K562 (cell line): ENCODE measurements around the gene LILRB3. TPM values are rescaled to one million over a fixed set of nuclear protein-coding genes. Genes with fewer than 3 reads are reported as not detected.

ENCODE experiments used
- ATF1 ChIP-seq, 2 experiments: fragments of 450-650 bp in 1 of 2; IDR thresholded peaks; 2 replicates each; pipeline ENCODE4 v1.6.1; 2016; ENCODE audit warnings: missing compliant biosample characterization in 1 of 2, missing genetic modification characterization in 1 of 2
- CBFA2T3 ChIP-seq: fragments of 450-650 bp; IDR thresholded peaks from 2 replicates; pipeline ENCODE4 v1.6.1; 2017
- FOSL1 ChIP-seq: fragments of 200-800 bp; sonication (Bioruptor generic); conservative IDR thresholded peaks from 2 replicates; pipeline ENCODE4 v1.6.1; 2016; ENCODE audit warnings: missing genetic modification characterization, missing compliant biosample characterization
- FOXA3 ChIP-seq, 2 experiments: fragments of 450-650 bp in 1 of 2; sonication (generic) in 1 of 2; formaldehyde crosslinking; IDR thresholded peaks in 1 of 2; conservative IDR thresholded peaks in 1 of 2; 2 replicates each; pipeline versions ENCODE4 v1.4.0 to v1.8.0; 2020 to 2022; ENCODE audit warnings: mild to moderate bottlenecking in 2 of 2, missing genetic modification reagents in 1 of 2
- FOXJ2 ChIP-seq: fragments of 200-800 bp; sonication (Bioruptor generic); IDR thresholded peaks from 2 replicates; pipeline ENCODE4 v1.6.1; 2016; ENCODE audit warnings: missing genetic modification characterization, missing compliant biosample characterization
- GABPB1 ChIP-seq: sonication (generic); formaldehyde crosslinking; IDR thresholded peaks from 2 replicates; pipeline ENCODE4 v1.8.0; 2022; ENCODE audit warnings: mild to moderate bottlenecking, missing genetic modification reagents
- HDAC2 ChIP-seq: fragments of 450-650 bp; IDR thresholded peaks from 2 replicates; pipeline ENCODE4 v1.6.1; 2016; ENCODE audit warnings: mild to moderate bottlenecking
- HIVEP1 ChIP-seq: fragments of 250-450 bp; sonication (Bioruptor Pico); IDR thresholded peaks from 2 replicates; pipeline ENCODE4 v1.4.0; 2020; ENCODE audit warnings: mild to moderate bottlenecking
- MAZ ChIP-seq, 2 experiments: fragments of 450-650 bp in 1 of 2; sonication (generic) in 1 of 2; formaldehyde crosslinking; IDR thresholded peaks in 1 of 2; conservative IDR thresholded peaks in 1 of 2; 2 replicates each; pipeline versions ENCODE4 v1.4.0 to v1.5.0; 2020; ENCODE audit warnings: mild to moderate bottlenecking in 1 of 2, missing genetic modification reagents in 1 of 2
- NBN ChIP-seq: fragments of 450-650 bp; IDR thresholded peaks from 2 replicates; pipeline ENCODE4 v1.6.1; 2016; ENCODE audit warnings: low read depth, mild to moderate bottlenecking
- NEUROD1 ChIP-seq: fragments of 150-350 bp; IDR thresholded peaks from 2 replicates; pipeline ENCODE4 v1.6.1; 2014; ENCODE audit warnings: borderline replicate concordance, low read length, low read depth; ENCODE audit not compliant: partially characterized antibody
- NONO ChIP-seq, 2 experiments: fragments of 200-400 bp in 1 of 2; fragments of 450-650 bp in 1 of 2; formaldehyde crosslinking in 1 of 2; IDR thresholded peaks; 2 replicates each; pipeline ENCODE4 v1.6.1; 2017; ENCODE audit warnings: low read depth in 2 of 2, mild to moderate bottlenecking in 2 of 2, moderate library complexity in 2 of 2, low read length in 1 of 2
- PHB2 ChIP-seq: fragments of 450-650 bp; IDR thresholded peaks from 2 replicates; pipeline ENCODE4 v1.6.1; 2017; ENCODE audit warnings: low read depth
- RB1 ChIP-seq: fragments of 450-650 bp; IDR thresholded peaks from 2 replicates; pipeline ENCODE4 v1.6.1; 2017; ENCODE audit warnings: low read depth, mild to moderate bottlenecking
- RBM34 ChIP-seq: fragments of 200-400 bp; formaldehyde crosslinking; IDR thresholded peaks from 2 replicates; pipeline ENCODE4 v1.6.1; 2018; ENCODE audit warnings: low read length, borderline replicate concordance; ENCODE audit not compliant: insufficient read depth
- TEAD1 ChIP-seq, 2 experiments: fragments of 450-650 bp in 1 of 2; sonication (generic) in 1 of 2; formaldehyde crosslinking; IDR thresholded peaks; 2 replicates each; pipeline versions ENCODE4 v1.4.0 to v1.8.0; 2020 to 2022; ENCODE audit warnings: mild to moderate bottlenecking in 2 of 2, missing genetic modification reagents in 1 of 2
- YY1 ChIP-seq, 3 experiments: IDR thresholded peaks; 2 replicates each; pipeline ENCODE4 v1.6.1; 2011; ENCODE audit warnings: low read length in 2 of 3, mild to moderate bottlenecking in 2 of 3, moderate library complexity in 2 of 3, borderline replicate concordance in 1 of 3, control low read depth in 1 of 3, low read depth in 1 of 3; ENCODE audit not compliant: insufficient read depth in 3 of 3, insufficient replicate concordance in 2 of 3, control insufficient read depth in 1 of 3, insufficient read length in 1 of 3; ENCODE audit errors: extremely low read depth in 1 of 3
- ZBTB7A ChIP-seq: IDR thresholded peaks from 2 replicates; pipeline ENCODE4 v1.6.1; 2011; ENCODE audit warnings: low read depth, mild to moderate bottlenecking, low read length, moderate library complexity, borderline replicate concordance; ENCODE audit not compliant: control insufficient read depth
- ZFP30 ChIP-seq: fragments of 250-450 bp; sonication (Bioruptor Pico); IDR thresholded peaks from 2 replicates; pipeline ENCODE4 v1.8.0; 2022; ENCODE audit warnings: moderate library complexity, mild to moderate bottlenecking, inconsistent platforms, borderline replicate concordance
- ZKSCAN3 ChIP-seq: fragments of 250-450 bp; sonication (Bioruptor Pico); IDR thresholded peaks from 2 replicates; pipeline ENCODE4 v1.4.0; 2020
- ZNF224 ChIP-seq: sonication (generic); formaldehyde crosslinking; IDR thresholded peaks from 2 replicates; pipeline ENCODE4 v1.8.0; 2022; ENCODE audit warnings: mild to moderate bottlenecking, missing genetic modification reagents
- polyA plus RNA-seq, 8 experiments: library from polyadenylated mRNA; depleted of rRNA in 4 of 8; stranded (reverse) in 5 of 8; unstranded in 3 of 8; fragments of >200 nt; fragmentation: Nextera tagmentation in 2 of 8; fragmentation: Illumina TruSeq in 1 of 8; extraction: Ambion mirVana in 2 of 8; extraction: Trizol in 1 of 8; gene quantifications; 2 replicates each; pipeline versions ENCODE4 v1.2.1 to v1.2.3, GENCODE V29; 2011 to 2014; ENCODE audit warnings: inconsistent platforms in 1 of 8, missing spikeins in 1 of 8
- total RNA-seq, 7 experiments: library from RNA; depleted of rRNA in 6 of 7; stranded (reverse); fragments of >200 nt in 6 of 7; fragmentation: Illumina TruSeq in 2 of 7; extraction: Trizol in 2 of 7; gene quantifications; 2 replicates each; pipeline versions ENCODE4 v1.2.1 to v1.2.3, GENCODE V29; 2011 to 2021; ENCODE audit warnings: low replicate concordance in 1 of 7
- TF ChIP-seq, protein P1 (sequence below), 3 experiments: fragments of 200-800 bp in 1 of 3; fragments of 250-450 bp in 1 of 3; fragments of 450-650 bp in 1 of 3; sonication (Bioruptor Pico) in 1 of 3; sonication (Bioruptor generic) in 1 of 3; formaldehyde crosslinking in 1 of 3; IDR thresholded peaks; 2 replicates each; pipeline versions ENCODE4 v1.6.1 to v1.8.0; 2016 to 2022; ENCODE audit warnings: mild to moderate bottlenecking in 2 of 3, missing genetic modification characterization in 2 of 3, missing compliant biosample characterization in 1 of 3, moderate library complexity in 1 of 3
- TF ChIP-seq, protein P2 (sequence below): sonication (generic); formaldehyde crosslinking; IDR thresholded peaks from 2 replicates; pipeline ENCODE4 v1.9.0; 2022; ENCODE audit warnings: mild to moderate bottlenecking, missing genetic modification reagents

LILRB3 gene
- total and polyA plus RNA-seq, 9 of the 15 experiments (the other 6 are each of a cell fraction or from before 2014, with no cell fraction given): 0.01 to 0.09 TPM; not detected in 7

DNA sequence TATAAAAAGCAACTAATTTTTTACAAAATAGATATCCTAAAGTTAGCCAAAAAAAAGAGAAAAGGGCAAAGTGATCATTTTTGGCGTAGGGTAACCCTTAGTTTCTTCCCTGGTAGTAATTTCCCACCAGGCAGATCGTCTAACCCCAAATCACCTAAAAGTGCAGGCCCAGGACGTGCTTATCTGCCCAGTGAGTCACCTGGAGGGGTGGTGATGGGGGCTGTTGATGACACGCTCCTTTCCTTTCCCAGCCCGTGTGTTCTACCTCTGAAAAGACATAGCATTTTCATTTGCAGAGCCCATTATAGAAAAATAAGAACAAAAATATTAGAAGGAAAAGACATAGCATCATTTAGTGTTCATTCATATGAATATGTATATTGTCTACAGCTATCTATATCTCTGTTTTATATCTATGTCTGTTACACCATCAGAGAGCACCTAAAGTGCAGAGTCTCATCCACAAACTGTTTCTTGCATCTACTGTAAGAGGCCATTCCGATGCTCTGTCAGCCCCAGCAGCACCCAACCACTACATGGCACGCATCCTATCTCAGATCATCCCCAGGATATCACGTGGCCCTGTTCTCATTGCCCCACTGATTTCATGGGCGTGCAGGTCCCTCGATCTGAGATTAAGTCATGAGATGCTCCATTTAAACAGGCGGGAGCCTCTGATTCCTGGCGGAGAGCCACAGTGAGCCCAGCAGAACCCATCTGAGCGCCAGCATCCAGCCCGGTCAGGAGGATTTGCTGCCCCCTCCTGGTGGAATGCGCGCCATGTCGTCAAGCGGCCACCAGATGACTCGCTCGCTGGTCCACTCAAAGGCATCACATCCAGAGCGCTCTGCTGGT, 8.5 kb upstream of the LILRB3 start (continued):
- no peak for TF ChIP-seq ATF1 (CRISPR knock-in tag; IDR thresholded peaks at IDR 0.05)
- peak; percentile 44; the same call in 1 of the 2 replicates for TF ChIP-seq ATF1 (tag; IDR thresholded peaks at IDR 0.05)
- TF ChIP-seq TEAD1 (CRISPR knock-in tag; IDR thresholded peaks at IDR 0.05): peak; percentile 49 to 92; a peak in 3 of 4 replicates
- no peak for TF ChIP-seq FOXA3 (CRISPR knock-in tag; conservative IDR thresholded peaks at IDR 0.05 in 1 of 2, IDR thresholded peaks at IDR 0.05 in 1 of 2)
- TF ChIP-seq ZBTB7A: no peak; the same call in 1 of the 2 replicates
- TF ChIP-seq NEUROD1: peak; percentile 32
- TF ChIP-seq, protein P1, sequence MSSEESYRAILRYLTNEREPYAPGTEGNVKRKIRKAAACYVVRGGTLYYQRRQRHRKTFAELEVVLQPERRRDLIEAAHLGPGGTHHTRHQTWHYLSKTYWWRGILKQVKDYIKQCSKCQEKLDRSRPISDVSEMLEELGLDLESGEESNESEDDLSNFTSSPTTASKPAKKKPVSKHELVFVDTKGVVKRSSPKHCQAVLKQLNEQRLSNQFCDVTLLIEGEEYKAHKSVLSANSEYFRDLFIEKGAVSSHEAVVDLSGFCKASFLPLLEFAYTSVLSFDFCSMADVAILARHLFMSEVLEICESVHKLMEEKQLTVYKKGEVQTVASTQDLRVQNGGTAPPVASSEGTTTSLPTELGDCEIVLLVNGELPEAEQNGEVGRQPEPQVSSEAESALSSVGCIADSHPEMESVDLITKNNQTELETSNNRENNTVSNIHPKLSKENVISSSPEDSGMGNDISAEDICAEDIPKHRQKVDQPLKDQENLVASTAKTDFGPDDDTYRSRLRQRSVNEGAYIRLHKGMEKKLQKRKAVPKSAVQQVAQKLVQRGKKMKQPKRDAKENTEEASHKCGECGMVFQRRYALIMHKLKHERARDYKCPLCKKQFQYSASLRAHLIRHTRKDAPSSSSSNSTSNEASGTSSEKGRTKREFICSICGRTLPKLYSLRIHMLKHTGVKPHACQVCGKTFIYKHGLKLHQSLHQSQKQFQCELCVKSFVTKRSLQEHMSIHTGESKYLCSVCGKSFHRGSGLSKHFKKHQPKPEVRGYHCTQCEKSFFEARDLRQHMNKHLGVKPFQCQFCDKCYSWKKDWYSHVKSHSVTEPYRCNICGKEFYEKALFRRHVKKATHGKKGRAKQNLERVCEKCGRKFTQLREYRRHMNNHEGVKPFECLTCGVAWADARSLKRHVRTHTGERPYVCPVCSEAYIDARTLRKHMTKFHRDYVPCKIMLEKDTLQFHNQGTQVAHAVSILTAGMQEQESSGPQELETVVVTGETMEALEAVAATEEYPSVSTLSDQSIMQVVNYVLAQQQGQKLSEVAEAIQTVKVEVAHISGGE (CRISPR knock-in tag; IDR thresholded peaks at IDR 0.05): 0 out of 6 replicates have a peak, but pooled peaks of 1 of the 3 experiments have one; percentile 2
- no peak for TF ChIP-seq RBM34
- TF ChIP-seq NBN: no peak
- peak; percentile 29; the same call in 1 of the 2 replicates for TF ChIP-seq FOXJ2 (tag)
- peak; percentile 96 for TF ChIP-seq FOSL1
- no peak for TF ChIP-seq PHB2
- no peak for TF ChIP-seq NONO (IDR thresholded peaks at IDR 0.05; ENCODE audit: low read depth in 2 of 2, low read length in 1 of 2)
- peak; percentile 44; the same call in 1 of the 2 replicates for TF ChIP-seq HDAC2
- TF ChIP-seq, protein P2, sequence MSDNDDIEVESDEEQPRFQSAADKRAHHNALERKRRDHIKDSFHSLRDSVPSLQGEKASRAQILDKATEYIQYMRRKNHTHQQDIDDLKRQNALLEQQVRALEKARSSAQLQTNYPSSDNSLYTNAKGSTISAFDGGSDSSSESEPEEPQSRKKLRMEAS: 0 out of 2 replicates have a peak, but pooled peaks have one; percentile 1
- no peak for TF ChIP-seq ZFP30 (CRISPR knock-in tag)
- peak; percentile 83 for TF ChIP-seq RB1
- peak; percentile 33; the same call in 1 of the 2 replicates for TF ChIP-seq GABPB1
- peak in 2 of 3 experiments; percentile 53 to 65 for TF ChIP-seq YY1 (IDR thresholded peaks at IDR 0.05; ENCODE audit: borderline replicate concordance in 1 of 3, control insufficient read depth in 1 of 3, extremely low read depth in 1 of 3, insufficient read depth in 3 of 3, insufficient read length in 1 of 3, insufficient replicate concordance in 2 of 3, low read depth in 1 of 3, low read length in 2 of 3)
- TF ChIP-seq ZKSCAN3: no peak
- no peak for TF ChIP-seq HIVEP1 (CRISPR knock-in tag)
- TF ChIP-seq ZNF224 (CRISPR knock-in tag): no peak
- peak in 1 of 2 experiments; percentile 65; a peak in 3 of 4 replicates for TF ChIP-seq MAZ (CRISPR knock-in tag; conservative IDR thresholded peaks at IDR 0.05 in 1 of 2, IDR thresholded peaks at IDR 0.05 in 1 of 2)
- TF ChIP-seq CBFA2T3: no peak
